OCI-LY7 (cell line): ENCODE data around the gene DNAJB12.

Experiments used
- CTCF ChIP-seq: fragments of 200-600 bp; sonication (generic); conservative IDR thresholded peaks from 2 replicates; pipeline ENCODE4 v1.5.1; 2014; ENCODE audit warnings: mild to moderate bottlenecking, antibody characterized with exemption, low read length, moderate library complexity, mixed read lengths
- EZH2phosphoT487 ChIP-seq: fragments of 200-600 bp; sonication (generic); IDR thresholded peaks from 2 replicates; pipeline ENCODE4 v1.6.1; 2018; ENCODE audit warnings: low read depth, borderline replicate concordance, mild to moderate bottlenecking, mixed run types, antibody characterized with exemption, low read length, moderate library complexity, mixed read lengths

GRCh38 chr10:72315054-72315453 is 39.7 kb downstream of the DNAJB12 start:
- TF ChIP-seq CTCF (no peak), EZH2phosphoT487 (no peak)
